Testis (tissue), 2 donors: Measurements from ENCODE around the gene OLFML2B.

Source experiments
- CTCF ChIP-seq, 3 experiments: fragments of 450-650 bp in 2 of 3; fragments of 200-600 bp in 1 of 3; sonication (generic) in 1 of 3; IDR thresholded peaks; one replicate each; pipeline ENCODE4 v1.5.1; 2016 to 2019; ENCODE audit warnings: antibody characterized with exemption in 3 of 3, mild to moderate bottlenecking in 2 of 3, moderate library complexity in 1 of 3
- POLR2A ChIP-seq: fragments of 450-650 bp; IDR thresholded peaks from one replicate; pipeline ENCODE4 v1.6.1; 2017; ENCODE audit warnings: antibody characterized with exemption, mild to moderate bottlenecking, moderate library complexity

- TF ChIP-seq CTCF (IDR thresholded peaks at IDR 0.05): no peak
- TF ChIP-seq POLR2A: no peak
Observed at GRCh38 chr1:162055062-162055461, 31.4 kb upstream of the OLFML2B start.
